HG02981 (cell line): ENCODE data around the gene GPR180.

Source experiments
- ATAC-seq: cut with Tn5 transposase; IDR thresholded peaks from one replicate; pipeline ENCODE4 v1.9.1; 2021; ENCODE audit warnings: mild to moderate bottlenecking, moderate library complexity; ENCODE audit not compliant: unreplicated experiment

The GPR180 gene

DNA sequence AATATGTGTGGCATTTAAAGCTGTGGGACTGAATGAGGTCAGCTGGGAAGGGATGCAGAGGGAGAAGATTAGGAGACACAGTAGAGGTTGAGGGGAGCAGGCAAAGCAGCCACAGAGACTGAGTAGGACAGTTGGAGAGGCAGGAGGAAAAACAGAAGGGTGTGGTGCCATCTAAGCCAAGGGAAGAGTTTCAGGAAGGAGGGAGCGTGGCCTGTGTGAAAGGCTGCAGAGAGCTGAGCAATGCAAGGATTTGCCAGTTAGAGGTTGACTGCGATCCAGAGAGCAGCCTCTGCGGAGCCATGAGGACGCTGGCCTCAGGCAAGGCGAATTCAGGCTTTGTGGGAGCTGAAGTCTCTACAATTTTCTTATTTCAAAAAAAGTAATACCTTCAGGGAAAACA, 81.8 kb downstream of the GPR180 start:
- no peak for ATAC-seq
